Neutrophil (primary cell): Measurements from ENCODE around the gene DPP3.

Source experiments
- H3K27ac ChIP-seq: fragments of 200-600 bp; sonication (generic); 2 replicates; pipeline ENCODE4 v1.5.1; 2016; ENCODE audit warnings: mild to moderate bottlenecking, moderate library complexity
- H3K27me3 ChIP-seq: fragments of 200-600 bp; sonication (generic); 2 replicates; pipeline ENCODE4 v1.6.0; 2016; ENCODE audit warnings: mild to moderate bottlenecking
- H3K36me3 ChIP-seq: fragments of 200-600 bp; sonication (generic); 2 replicates; pipeline ENCODE4 v1.5.1; 2017
- H3K4me1 ChIP-seq, 2 experiments: fragments of 200-600 bp in 1 of 2; sonication (generic) in 1 of 2; 1 replicate in 1 of 2; 2 replicates in 1 of 2; pipeline versions ENCODE4 v1.5.1 to v1.6.1; 2013 to 2016; ENCODE audit warnings: low read depth in 1 of 2, low read length in 1 of 2, mild to moderate bottlenecking in 1 of 2, moderate library complexity in 1 of 2; ENCODE audit not compliant: control insufficient read depth in 1 of 2, insufficient read depth in 1 of 2
- H3K4me3 ChIP-seq, 2 experiments: fragments of 200-600 bp in 1 of 2; sonication (generic) in 1 of 2; 1 replicate in 1 of 2; 2 replicates in 1 of 2; pipeline ENCODE4 v1.5.1; 2013 to 2016; ENCODE audit warnings: low read depth in 1 of 2, low read length in 1 of 2, mild to moderate bottlenecking in 1 of 2, moderate library complexity in 1 of 2
- H3K9me3 ChIP-seq: fragments of 200-600 bp; sonication (generic); 2 replicates; pipeline ENCODE4 v1.5.1; 2016
- TF ChIP-seq, protein P1 (sequence below): fragments of 200-600 bp; sonication (generic); IDR thresholded peaks from 2 replicates; pipeline ENCODE4 v1.5.1; 2016; ENCODE audit warnings: antibody characterized with exemption

The DPP3 gene

DNA sequence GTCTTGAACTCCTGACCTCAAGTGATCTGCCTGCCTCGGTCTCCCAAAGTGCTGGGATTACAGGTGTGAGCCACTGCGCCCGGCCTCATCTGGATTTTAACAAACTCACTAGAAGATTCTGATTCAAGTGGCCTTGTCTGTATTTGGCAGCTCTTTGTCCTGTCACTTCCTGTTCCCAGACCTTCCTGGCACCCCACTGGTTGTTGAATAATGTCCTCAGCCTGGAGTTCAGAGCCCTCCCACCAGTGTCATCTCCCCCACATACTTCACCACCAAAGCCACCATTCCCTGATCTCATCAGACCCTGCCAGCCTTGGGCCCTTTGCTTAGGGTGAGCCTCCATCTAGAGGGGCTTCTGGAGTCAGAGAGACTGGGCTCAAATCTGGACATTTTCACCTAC, 10.2 kb upstream of the DPP3 start:
- H3K27ac ChIP-seq = no peak overlapping the region
- H3K4me3 ChIP-seq = no peak overlapping the region
- H3K27me3 ChIP-seq = peaks cover 42% of the 10 kb centered on the region
- peaks cover 12 to 14% of the 10 kb centered on the region in 2 experiments for H3K4me1 ChIP-seq
- TF ChIP-seq, protein P1, sequence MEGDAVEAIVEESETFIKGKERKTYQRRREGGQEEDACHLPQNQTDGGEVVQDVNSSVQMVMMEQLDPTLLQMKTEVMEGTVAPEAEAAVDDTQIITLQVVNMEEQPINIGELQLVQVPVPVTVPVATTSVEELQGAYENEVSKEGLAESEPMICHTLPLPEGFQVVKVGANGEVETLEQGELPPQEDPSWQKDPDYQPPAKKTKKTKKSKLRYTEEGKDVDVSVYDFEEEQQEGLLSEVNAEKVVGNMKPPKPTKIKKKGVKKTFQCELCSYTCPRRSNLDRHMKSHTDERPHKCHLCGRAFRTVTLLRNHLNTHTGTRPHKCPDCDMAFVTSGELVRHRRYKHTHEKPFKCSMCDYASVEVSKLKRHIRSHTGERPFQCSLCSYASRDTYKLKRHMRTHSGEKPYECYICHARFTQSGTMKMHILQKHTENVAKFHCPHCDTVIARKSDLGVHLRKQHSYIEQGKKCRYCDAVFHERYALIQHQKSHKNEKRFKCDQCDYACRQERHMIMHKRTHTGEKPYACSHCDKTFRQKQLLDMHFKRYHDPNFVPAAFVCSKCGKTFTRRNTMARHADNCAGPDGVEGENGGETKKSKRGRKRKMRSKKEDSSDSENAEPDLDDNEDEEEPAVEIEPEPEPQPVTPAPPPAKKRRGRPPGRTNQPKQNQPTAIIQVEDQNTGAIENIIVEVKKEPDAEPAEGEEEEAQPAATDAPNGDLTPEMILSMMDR = no peak
- no peaks in the 10 kb centered on the region for H3K9me3 ChIP-seq
- no peaks in the 10 kb centered on the region for H3K36me3 ChIP-seq

DNA sequence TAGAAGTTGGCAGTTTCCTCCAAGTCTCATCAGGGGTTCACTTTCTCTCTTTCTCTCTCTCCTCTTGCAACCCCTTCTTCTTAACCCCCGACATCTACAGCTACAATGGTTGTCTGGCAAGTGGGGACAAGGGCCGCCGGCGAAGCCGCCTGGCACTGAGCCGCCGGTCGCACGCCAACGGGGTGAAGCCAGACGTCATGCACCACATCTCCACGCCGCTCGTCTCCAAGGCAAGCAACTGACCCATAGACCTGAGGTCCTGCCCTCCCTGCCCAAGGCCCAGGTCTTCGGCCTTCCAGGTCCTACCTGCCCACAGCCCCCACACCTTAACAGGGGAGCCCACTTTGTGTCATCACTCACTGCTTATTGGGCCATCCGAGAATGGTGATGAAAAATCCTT, 9.1 kb upstream of the DPP3 start:
- no peak overlapping the region for H3K4me3 ChIP-seq
- TF ChIP-seq, protein P1 = no peak

DNA sequence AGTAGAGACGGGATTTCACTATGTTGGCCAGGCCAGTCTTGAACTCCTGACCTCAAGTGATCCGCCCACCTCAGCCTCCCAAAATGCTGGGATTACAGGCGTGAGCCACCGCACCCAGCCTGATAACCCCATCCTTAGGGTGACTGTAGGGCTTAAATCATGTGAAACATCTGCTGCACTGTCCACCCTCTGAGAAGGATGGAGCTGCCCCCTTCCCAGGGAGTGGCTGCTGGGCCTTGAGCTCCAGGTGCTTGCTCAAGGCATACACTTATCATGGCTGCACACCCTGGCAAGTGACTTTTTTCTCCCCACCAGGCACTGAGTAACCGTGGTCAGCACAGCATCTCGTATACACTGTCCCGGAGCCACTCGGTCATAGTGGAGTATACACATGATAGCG, 8.2 kb upstream of the DPP3 start:
- peaks cover 7 to 8% of the 10 kb centered on the region in 2 experiments for H3K4me1 ChIP-seq
- H3K36me3 ChIP-seq = no peaks in the 10 kb centered on the region
- no peak overlapping the region for H3K4me3 ChIP-seq
- TF ChIP-seq, protein P1 = no peak
- H3K27ac ChIP-seq = no peak overlapping the region
- H3K9me3 ChIP-seq = no peaks in the 10 kb centered on the region
- peaks cover 23% of the 10 kb centered on the region for H3K27me3 ChIP-seq

More for the DNA sequence above, 9.1 kb upstream of the DPP3 start:
- Histone ChIP-seq H3K9me3 (no peaks in the 10 kb centered on the region), H3K4me1 (peaks cover 11 to 12% of the 10 kb centered on the region in 2 experiments), H3K36me3 (no peaks in the 10 kb centered on the region), H3K27ac (no peak overlapping the region), H3K27me3 (peaks cover 31% of the 10 kb centered on the region)

- Histone ChIP-seq H3K4me3 (no peak overlapping the region), H3K4me1 (no peaks in the 10 kb centered on the region), H3K9me3 (no peaks in the 10 kb centered on the region), H3K27ac (no peak overlapping the region), H3K36me3 (no peaks in the 10 kb centered on the region), H3K27me3 (peaks cover 12% of the 10 kb centered on the region)
- TF ChIP-seq, protein P1 = no peak
Measured at GRCh38 chr11:66473167-66473566, 7.1 kb upstream of the DPP3 start.

- H3K27ac ChIP-seq = no peak overlapping the region
- no peak overlapping the region for H3K4me3 ChIP-seq
- H3K4me1 ChIP-seq = peaks cover under 1% of the 10 kb centered on the region in 2 experiments
- no peaks in the 10 kb centered on the region for H3K36me3 ChIP-seq
- peaks cover 5% of the 10 kb centered on the region for H3K27me3 ChIP-seq
- no peaks in the 10 kb centered on the region for H3K9me3 ChIP-seq
- TF ChIP-seq, protein P1 = no peak
Measured at GRCh38 chr11:66473608-66474515, 6.4 kb upstream of the DPP3 start.
